ENCODE results near the gene AP2A1. TPM values are rescaled to one million over a fixed set of nuclear protein-coding genes. Genes with fewer than 3 reads are reported as not detected.
A peak's percentile ranks its signal among the peaks of the same experiment; 100 is the strongest.
"Not testable (repeated sequence)": the region's sequence is repeated elsewhere in the genome, so short reads cannot be mapped to it uniquely, and the experiment has no call there.

The AP2A1 gene
- total RNA-seq (37.3 TPM), polyA plus RNA-seq (95.4 TPM)

GRCh38 chr19:49766930-49767299 is at the start of gene AP2A1:
Gene AP2A1 (plus strand): TSS chr19:49767001. CDS start chr19:49767134, 133 bp downstream.
- Histone ChIP-seq H3K4me1 (ENCODE audit: insufficient read depth) (peaks cover 2% of the 10 kb centered on the region), H3K36me3 (ENCODE audit: insufficient read depth) (no peaks in the 10 kb centered on the region), H3K4me3 (ENCODE audit: low read depth, low read length) (peak within 1 kb of the TSS; percentile 87), H3K27ac (ENCODE audit: low read depth) (peak within 1 kb of the TSS; percentile 89)
- DNase-seq (ENCODE audit: extremely low spot score) = no peak
- 2% methylated on average over 38 of the region's 38 CpGs for WGBS

GRCh38 chr19:49718511-49718910 is 48.3 kb upstream of the AP2A1 start:
- WGBS = 83% methylated on average over 8 of the region's 8 CpGs
- H3K4me1 ChIP-seq (ENCODE audit: insufficient read depth) = no peaks in the 10 kb centered on the region
- H3K4me3 ChIP-seq (ENCODE audit: low read depth, low read length) = no peak overlapping the region
- no peak overlapping the region for H3K27ac ChIP-seq (ENCODE audit: low read depth)
- H3K36me3 ChIP-seq (ENCODE audit: insufficient read depth) = no peaks in the 10 kb centered on the region
- no peak for DNase-seq (ENCODE audit: extremely low spot score)

- DNase-seq (ENCODE audit: extremely low spot score) = no peak
- Histone ChIP-seq H3K4me3 (ENCODE audit: low read depth, low read length) (no peak overlapping the region), H3K27ac (ENCODE audit: low read depth) (no peak overlapping the region), H3K36me3 (ENCODE audit: insufficient read depth) (no peaks in the 10 kb centered on the region), H3K4me1 (ENCODE audit: insufficient read depth) (no peaks in the 10 kb centered on the region)
- WGBS = 76% methylated on average over 6 of the region's 6 CpGs
These were observed 47.8 kb upstream of the AP2A1 start for GRCh38 chr19:49718991-49719390.

- not testable (repeated sequence) for H3K4me1 ChIP-seq (ENCODE audit: insufficient read depth); H3K27ac ChIP-seq (ENCODE audit: low read depth); H3K36me3 ChIP-seq (ENCODE audit: insufficient read depth); DNase-seq (ENCODE audit: extremely low spot score); H3K4me3 ChIP-seq (ENCODE audit: low read depth, low read length)
- 74% methylated on average over 22 of the region's 22 CpGs for WGBS
These were observed 47.4 kb upstream of the AP2A1 start for GRCh38 chr19:49719420-49719819.

GRCh38 chr19:49727217-49728030 is 39.4 kb upstream of the AP2A1 start:
- Histone ChIP-seq H3K4me3 (ENCODE audit: low read depth, low read length) (no peak overlapping the region), H3K27ac (ENCODE audit: low read depth) (no peak overlapping the region), H3K4me1 (ENCODE audit: insufficient read depth) (no peaks in the 10 kb centered on the region), H3K36me3 (ENCODE audit: insufficient read depth) (no peaks in the 10 kb centered on the region)
- peak; percentile 83 for DNase-seq (ENCODE audit: extremely low spot score)
- 25% methylated on average over 23 of the region's 23 CpGs for WGBS

- WGBS = 75% methylated on average over 5 of the region's 5 CpGs
- Histone ChIP-seq H3K4me1 (ENCODE audit: insufficient read depth) (no peaks in the 10 kb centered on the region), H3K36me3 (ENCODE audit: insufficient read depth) (no peaks in the 10 kb centered on the region), H3K4me3 (ENCODE audit: low read depth, low read length) (no peak overlapping the region), H3K27ac (ENCODE audit: low read depth) (no peak overlapping the region)
- no peak for DNase-seq (ENCODE audit: extremely low spot score)
These were observed 36.6 kb upstream of the AP2A1 start for GRCh38 chr19:49730166-49730565.

GRCh38 chr19:49738268-49738667 is 28.5 kb upstream of the AP2A1 start:
- DNase-seq (ENCODE audit: extremely low spot score) = no peak
- Histone ChIP-seq H3K4me3 (ENCODE audit: low read depth, low read length) (no peak overlapping the region), H3K27ac (ENCODE audit: low read depth) (no peak overlapping the region), H3K4me1 (ENCODE audit: insufficient read depth) (peaks cover 2% of the 10 kb centered on the region), H3K36me3 (ENCODE audit: insufficient read depth) (no peaks in the 10 kb centered on the region)
- 85% methylated on average over 4 of the region's 4 CpGs for WGBS

- H3K4me1 ChIP-seq (ENCODE audit: insufficient read depth) = peaks cover 2% of the 10 kb centered on the region
- no peaks in the 10 kb centered on the region for H3K36me3 ChIP-seq (ENCODE audit: insufficient read depth)
- H3K27ac ChIP-seq (ENCODE audit: low read depth) = no peak overlapping the region
- 87% methylated on average over 1 of the region's 1 CpG for WGBS
- H3K4me3 ChIP-seq (ENCODE audit: low read depth, low read length) = no peak overlapping the region
- no peak for DNase-seq (ENCODE audit: extremely low spot score)
These were observed 27.7 kb upstream of the AP2A1 start for GRCh38 chr19:49739098-49739497.

- Histone ChIP-seq H3K27ac (ENCODE audit: low read depth) (no peak overlapping the region), H3K4me1 (ENCODE audit: insufficient read depth) (peaks cover 2% of the 10 kb centered on the region), H3K4me3 (ENCODE audit: low read depth, low read length) (no peak overlapping the region), H3K36me3 (ENCODE audit: insufficient read depth) (no peaks in the 10 kb centered on the region)
- WGBS = 80% methylated on average over 10 of the region's 10 CpGs
- no peak for DNase-seq (ENCODE audit: extremely low spot score)
These were observed 26.9 kb upstream of the AP2A1 start for GRCh38 chr19:49739933-49740332.

GRCh38 chr19:49741210-49741844 is 25.5 kb upstream of the AP2A1 start:
- 89% methylated on average over 9 of the region's 9 CpGs for WGBS
- no peak overlapping the region for H3K27ac ChIP-seq (ENCODE audit: low read depth)
- peaks cover 2% of the 10 kb centered on the region for H3K4me1 ChIP-seq (ENCODE audit: insufficient read depth)
- no peak overlapping the region for H3K4me3 ChIP-seq (ENCODE audit: low read depth, low read length)
- DNase-seq (ENCODE audit: extremely low spot score) = no peak
- H3K36me3 ChIP-seq (ENCODE audit: insufficient read depth) = no peaks in the 10 kb centered on the region

GRCh38 chr19:49744946-49745381 is 21.8 kb upstream of the AP2A1 start:
- H3K4me3 ChIP-seq (ENCODE audit: low read depth, low read length) = no peak overlapping the region
- H3K4me1 ChIP-seq (ENCODE audit: insufficient read depth) = peaks cover 2% of the 10 kb centered on the region
- no peak for DNase-seq (ENCODE audit: extremely low spot score)
- 95% methylated on average over 23 of the region's 23 CpGs for WGBS
- no peak overlapping the region for H3K27ac ChIP-seq (ENCODE audit: low read depth)
- no peaks in the 10 kb centered on the region for H3K36me3 ChIP-seq (ENCODE audit: insufficient read depth)

- 44% methylated on average over 52 of the region's 52 CpGs for WGBS
- peaks cover 2% of the 10 kb centered on the region for H3K4me1 ChIP-seq (ENCODE audit: insufficient read depth)
- H3K36me3 ChIP-seq (ENCODE audit: insufficient read depth) = no peaks in the 10 kb centered on the region
- no peak overlapping the region for H3K27ac ChIP-seq (ENCODE audit: low read depth)
- no peak for DNase-seq (ENCODE audit: extremely low spot score)
- H3K4me3 ChIP-seq (ENCODE audit: low read depth, low read length) = no peak overlapping the region
These were observed 20.4 kb upstream of the AP2A1 start for GRCh38 chr19:49746206-49746958.

GRCh38 chr19:49749055-49749716 is 17.6 kb upstream of the AP2A1 start:
- Histone ChIP-seq H3K36me3 (ENCODE audit: insufficient read depth) (no peaks in the 10 kb centered on the region), H3K4me1 (ENCODE audit: insufficient read depth) (no peaks in the 10 kb centered on the region), H3K4me3 (ENCODE audit: low read depth, low read length) (no peak overlapping the region), H3K27ac (ENCODE audit: low read depth) (no peak overlapping the region)
- WGBS = 85% methylated on average over 6 of the region's 6 CpGs
- no peak for DNase-seq (ENCODE audit: extremely low spot score)
